HepG2 (cell line): ENCODE data around the gene PYURF.

Experiments used
- AGO2 ChIP-seq: fragments of 200-400 bp; formaldehyde crosslinking; optimal IDR thresholded peaks from 2 replicates; pipeline ENCODE3; 2017; ENCODE audit warnings: mild to moderate bottlenecking, low read depth, low read length, moderate library complexity
- CTCF ChIP-seq: sonication (generic); formaldehyde crosslinking; IDR thresholded peaks from 2 replicates; pipeline ENCODE4 v1.5.0; 2020; ENCODE audit warnings: mild to moderate bottlenecking, missing genetic modification reagents, moderate library complexity
- JUN ChIP-seq: sonication (generic); formaldehyde crosslinking; IDR thresholded peaks from 2 replicates; pipeline ENCODE4 v1.4.0; 2020; ENCODE audit warnings: mild to moderate bottlenecking, missing genetic modification reagents
- KDM2A ChIP-seq: sonication (generic); formaldehyde crosslinking; IDR thresholded peaks from 2 replicates; pipeline ENCODE4 v1.4.0; 2020; ENCODE audit warnings: low read depth, missing genetic modification reagents, borderline replicate concordance
- NCOA1 ChIP-seq: sonication (generic); formaldehyde crosslinking; IDR thresholded peaks from 2 replicates; pipeline ENCODE4 v1.9.0; 2021; ENCODE audit warnings: missing genetic modification reagents
- POLR2AphosphoS2 ChIP-seq: IDR thresholded peaks from 2 replicates; pipeline ENCODE4 v1.6.1; 2011; ENCODE audit warnings: low read depth, low read length, improper control_type of control experiment
- PRPF4 ChIP-seq: fragments of 200-400 bp; formaldehyde crosslinking; IDR thresholded peaks from 2 replicates; pipeline ENCODE4 v1.6.1; 2016; ENCODE audit warnings: low read length, low read depth; ENCODE audit not compliant: poor library complexity, severe bottlenecking
- REL ChIP-seq: sonication (generic); formaldehyde crosslinking; conservative IDR thresholded peaks from 2 replicates; pipeline ENCODE4 v1.8.0; 2022; ENCODE audit warnings: mild to moderate bottlenecking, missing genetic modification reagents, moderate library complexity
- RFX5 ChIP-seq: IDR thresholded peaks from 2 replicates; pipeline ENCODE4 v1.6.1; 2011; ENCODE audit warnings: low read depth, low read length, improper control_type of control experiment
- ZNF292 ChIP-seq: sonication (generic); formaldehyde crosslinking; IDR thresholded peaks from 2 replicates; pipeline ENCODE4 v1.8.1; 2022; ENCODE audit warnings: mild to moderate bottlenecking, low read depth, missing genetic modification reagents, borderline replicate concordance
- ZNF33A ChIP-seq: sonication (generic); formaldehyde crosslinking; IDR thresholded peaks from 2 replicates; pipeline ENCODE4 v1.5.1; 2020; ENCODE audit warnings: missing genetic modification reagents, mild to moderate bottlenecking, moderate library complexity, borderline replicate concordance
- ZNF354B ChIP-seq: sonication (generic); formaldehyde crosslinking; IDR thresholded peaks from 2 replicates; pipeline ENCODE4 v1.8.0; 2022; ENCODE audit warnings: mild to moderate bottlenecking, missing genetic modification reagents
- ZNF574 ChIP-seq: sonication (generic); formaldehyde crosslinking; IDR thresholded peaks from 2 replicates; pipeline ENCODE4 v1.4.0; 2020; ENCODE audit warnings: missing genetic modification reagents
- ZNF629 ChIP-seq: sonication (generic); formaldehyde crosslinking; conservative IDR thresholded peaks from 2 replicates; pipeline ENCODE4 v1.5.0; 2020; ENCODE audit warnings: missing genetic modification reagents

GRCh38 chr4:88503344-88503743 lies 20.2 kb downstream of the PYURF start:
- TF ChIP-seq CTCF (CRISPR knock-in tag) = no peak
- TF ChIP-seq PRPF4 = no peak
- TF ChIP-seq ZNF629 (CRISPR knock-in tag) = no peak
- TF ChIP-seq ZNF574 (CRISPR knock-in tag) = no peak
- TF ChIP-seq REL (CRISPR knock-in tag) = no peak
- no peak for TF ChIP-seq JUN
- no peak for TF ChIP-seq AGO2
- no peak for TF ChIP-seq NCOA1 (CRISPR knock-in tag)
- TF ChIP-seq RFX5 = no peak
- no peak for TF ChIP-seq KDM2A
- TF ChIP-seq ZNF354B (CRISPR knock-in tag) = no peak
- TF ChIP-seq ZNF292 = no peak
- no peak for TF ChIP-seq ZNF33A (CRISPR knock-in tag)
- TF ChIP-seq POLR2AphosphoS2 = no peak
